8988T (cell line): ENCODE measurements around the gene EYS.

Experiments
- DNase-seq: peaks from one replicate; pipeline ENCODE4 v3.0.0; 2011

Gene EYS

GRCh38 chr6:65707126-65707826 lies at the start of gene EYS:
Gene EYS, minus strand, starts transcription at chr6:65707226. Its CDS starts 211,816 bp downstream, at chr6:65495410.
- no peak for DNase-seq

- no peak for DNase-seq
These were observed 39.3 kb upstream of the EYS start for GRCh38 chr6:65746302-65746701.

GRCh38 chr6:65745614-65746013 lies 38.6 kb upstream of the EYS start:
- no peak for DNase-seq

GRCh38 chr6:65728879-65729479 lies 22.0 kb upstream of the EYS start:
- DNase-seq, result no peak

- no peak for DNase-seq
These were observed 12.1 kb upstream of the EYS start for GRCh38 chr6:65719101-65719500.

GRCh38 chr6:65711531-65711930 lies 4.5 kb upstream of the EYS start:
- DNase-seq, result no peak

GRCh38 chr6:65709099-65709830 lies 2.2 kb upstream of the EYS start:
- DNase-seq, result no peak

GRCh38 chr6:65708162-65708561 lies 1.1 kb upstream of the EYS start:
- DNase-seq, result no peak

GRCh38 chr6:65706436-65706835 lies 590 bp downstream of the EYS start:
- no peak for DNase-seq

GRCh38 chr6:65701325-65701724 lies 5.7 kb downstream of the EYS start:
- no peak for DNase-seq

- no peak for DNase-seq
These were observed 6.5 kb downstream of the EYS start for GRCh38 chr6:65700561-65700960.

- no peak for DNase-seq
These were observed 14.9 kb downstream of the EYS start for GRCh38 chr6:65692109-65692508.

- DNase-seq, result no peak
These were observed 26.8 kb downstream of the EYS start for GRCh38 chr6:65680232-65680631.

GRCh38 chr6:65671922-65672321 lies 35.1 kb downstream of the EYS start:
- DNase-seq, result no peak

GRCh38 chr6:65667916-65668656 lies 38.9 kb downstream of the EYS start:
- DNase-seq, result no peak

- no peak for DNase-seq
These were observed 56.9 kb downstream of the EYS start for GRCh38 chr6:65650086-65650485.

- no peak for DNase-seq
These were observed 57.6 kb downstream of the EYS start for GRCh38 chr6:65649392-65649791.

- no peak for DNase-seq
These were observed 60.5 kb downstream of the EYS start for GRCh38 chr6:65646544-65646943.

- DNase-seq, result no peak
These were observed 64.2 kb downstream of the EYS start for GRCh38 chr6:65642776-65643175.

- DNase-seq, result no peak
These were observed 68.8 kb downstream of the EYS start for GRCh38 chr6:65638047-65638831.

GRCh38 chr6:65637289-65638046 lies 69.6 kb downstream of the EYS start:
- no peak for DNase-seq

- no peak for DNase-seq
These were observed 73.5 kb downstream of the EYS start for GRCh38 chr6:65633501-65633900.
